DND-41 (cell line): ENCODE measurements around the gene ANKRD49.
"Not testable (repeated sequence)": the region's sequence is repeated elsewhere in the genome, so short reads cannot be mapped to it uniquely, and the experiment has no call there.

Experiments used
- ATAC-seq: fragments of 200-7000 bp; cut with Tn5 transposase; 3 replicates; pipeline ENCODE4 v1.9.1; 2021; ENCODE audit warnings: low read depth; ENCODE audit not compliant: insufficient read depth
- DNase-seq: peaks from one replicate; pipeline ENCODE4 v3.0.0-alpha.2; 2020
- H2AFZ ChIP-seq: 2 replicates; pipeline ENCODE4 v1.6.0; 2012; ENCODE audit warnings: low read depth, low read length
- H3K27ac ChIP-seq: 2 replicates; pipeline ENCODE4 v1.5.1; 2012; ENCODE audit warnings: low read length, inconsistent platforms
- H3K27me3 ChIP-seq: fragments of 200-600 bp; sonication (generic); 2 replicates; pipeline ENCODE4 v1.6.0; 2012; ENCODE audit warnings: low read length, mild to moderate bottlenecking, inconsistent platforms; ENCODE audit not compliant: insufficient read depth, poor library complexity
- H3K36me3 ChIP-seq: 2 replicates; pipeline ENCODE4 v1.5.1; 2012; ENCODE audit warnings: low read length, inconsistent platforms; ENCODE audit not compliant: insufficient read depth
- H3K4me1 ChIP-seq: 2 replicates; pipeline ENCODE4 v1.5.1; 2012; ENCODE audit warnings: mild to moderate bottlenecking, low read length; ENCODE audit not compliant: insufficient read depth
- H3K4me2 ChIP-seq: 2 replicates; pipeline ENCODE4 v1.6.0; 2012; ENCODE audit warnings: mild to moderate bottlenecking, moderate library complexity, low read length, inconsistent platforms; ENCODE audit not compliant: insufficient read depth
- H3K4me3 ChIP-seq, 2 experiments: fragments of 200-600 bp in 1 of 2; shearing (Covaris generic) in 1 of 2; 2 replicates each; pipeline ENCODE4 v1.5.1; 2012 to 2016; ENCODE audit warnings: inconsistent platforms in 2 of 2, low read length in 2 of 2, mild to moderate bottlenecking in 2 of 2, low read depth in 1 of 2, moderate library complexity in 1 of 2
- H3K79me2 ChIP-seq: 2 replicates; pipeline ENCODE4 v1.6.0; 2012; ENCODE audit warnings: low read length, inconsistent platforms; ENCODE audit not compliant: insufficient read depth
- H3K9ac ChIP-seq: 2 replicates; pipeline ENCODE4 v1.6.0; 2012; ENCODE audit warnings: low read depth, mild to moderate bottlenecking, inconsistent platforms, low read length, moderate library complexity
- H3K9me3 ChIP-seq: 2 replicates; pipeline ENCODE4 v1.5.1; 2012; ENCODE audit warnings: low read length, moderate library complexity, mild to moderate bottlenecking, inconsistent platforms; ENCODE audit not compliant: insufficient read depth, severe bottlenecking
- H4K20me1 ChIP-seq: 2 replicates; pipeline ENCODE4 v1.6.0; 2012; ENCODE audit warnings: low read length; ENCODE audit not compliant: insufficient read depth
- EZH2 ChIP-seq: IDR thresholded peaks from 3 replicates; pipeline ENCODE4 v1.6.1; 2012; ENCODE audit warnings: borderline replicate concordance, low read depth, mild to moderate bottlenecking, moderate library complexity, low read length, inconsistent platforms; ENCODE audit not compliant: severe bottlenecking
- TF ChIP-seq, protein P1 (sequence below): IDR thresholded peaks from 2 replicates; pipeline ENCODE4 v1.5.1; 2012; ENCODE audit warnings: borderline replicate concordance, low read length, moderate library complexity, mild to moderate bottlenecking; ENCODE audit not compliant: poor library complexity, severe bottlenecking; ENCODE audit errors: extremely low read depth

Gene ANKRD49

DNA sequence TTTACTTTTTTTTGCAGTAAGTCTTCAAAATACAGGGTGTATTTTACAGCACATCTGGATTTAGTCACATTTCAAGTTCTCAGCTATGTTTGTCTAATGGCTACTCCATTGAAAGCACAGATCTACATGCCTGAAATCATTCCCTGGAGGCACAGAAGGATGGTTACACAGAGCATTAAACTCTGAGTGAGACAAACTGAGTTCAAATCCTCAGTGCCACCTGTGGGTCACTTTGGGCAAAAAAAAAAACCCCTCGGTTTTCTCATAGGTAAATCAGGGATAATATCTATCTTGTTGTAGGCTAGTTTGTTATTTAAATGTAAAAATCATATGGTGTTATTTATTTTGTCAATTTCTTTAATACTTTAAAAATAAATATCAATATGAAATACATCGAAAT, 7.7 kb downstream of the ANKRD49 start:
- Histone ChIP-seq H3K4me3 (no peak overlapping the region), H3K4me2 (no peak overlapping the region), H3K27me3 (no peaks in the 10 kb centered on the region), H2AFZ (no peak overlapping the region), H3K27ac (no peak overlapping the region), H4K20me1 (no peaks in the 10 kb centered on the region), H3K9ac (no peak overlapping the region), H3K79me2 (no peaks in the 10 kb centered on the region), H3K9me3 (no peaks in the 10 kb centered on the region), H3K36me3 (peaks cover 37% of the 10 kb centered on the region), H3K4me1 (no peaks in the 10 kb centered on the region)
- ATAC-seq (no peak), DNase-seq (no peak)
- TF ChIP-seq EZH2: no peak
- TF ChIP-seq, protein P1, sequence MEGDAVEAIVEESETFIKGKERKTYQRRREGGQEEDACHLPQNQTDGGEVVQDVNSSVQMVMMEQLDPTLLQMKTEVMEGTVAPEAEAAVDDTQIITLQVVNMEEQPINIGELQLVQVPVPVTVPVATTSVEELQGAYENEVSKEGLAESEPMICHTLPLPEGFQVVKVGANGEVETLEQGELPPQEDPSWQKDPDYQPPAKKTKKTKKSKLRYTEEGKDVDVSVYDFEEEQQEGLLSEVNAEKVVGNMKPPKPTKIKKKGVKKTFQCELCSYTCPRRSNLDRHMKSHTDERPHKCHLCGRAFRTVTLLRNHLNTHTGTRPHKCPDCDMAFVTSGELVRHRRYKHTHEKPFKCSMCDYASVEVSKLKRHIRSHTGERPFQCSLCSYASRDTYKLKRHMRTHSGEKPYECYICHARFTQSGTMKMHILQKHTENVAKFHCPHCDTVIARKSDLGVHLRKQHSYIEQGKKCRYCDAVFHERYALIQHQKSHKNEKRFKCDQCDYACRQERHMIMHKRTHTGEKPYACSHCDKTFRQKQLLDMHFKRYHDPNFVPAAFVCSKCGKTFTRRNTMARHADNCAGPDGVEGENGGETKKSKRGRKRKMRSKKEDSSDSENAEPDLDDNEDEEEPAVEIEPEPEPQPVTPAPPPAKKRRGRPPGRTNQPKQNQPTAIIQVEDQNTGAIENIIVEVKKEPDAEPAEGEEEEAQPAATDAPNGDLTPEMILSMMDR: no peak

DNA sequence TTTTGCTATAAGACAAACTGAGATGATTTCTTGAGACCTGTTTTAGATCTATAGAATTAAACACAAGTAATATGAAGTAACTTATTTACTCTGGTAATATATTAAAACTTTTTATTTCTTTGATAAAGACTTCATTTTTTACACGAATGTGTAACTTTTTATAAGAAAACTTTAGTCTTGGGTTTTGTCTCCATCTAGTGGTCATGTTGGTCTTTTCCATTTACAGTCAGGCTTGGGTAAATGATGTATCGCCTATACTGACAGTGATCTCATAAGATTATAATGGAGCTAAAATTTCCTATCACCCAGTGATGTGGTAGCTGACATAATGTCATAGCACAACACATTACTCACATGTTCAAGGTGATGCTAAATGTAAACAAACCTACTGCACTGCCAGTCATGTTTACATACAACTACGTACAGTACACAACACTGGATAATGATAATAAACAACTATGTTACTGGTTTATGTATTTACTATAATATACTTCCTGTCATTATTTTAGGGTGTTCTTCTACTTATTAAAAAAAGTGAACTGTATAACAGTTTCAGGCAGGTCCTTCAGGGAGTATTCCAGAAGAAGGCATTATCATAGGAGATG, 11.0 kb downstream of the ANKRD49 start:
- H3K9me3 ChIP-seq: no peaks in the 10 kb centered on the region
- H2AFZ ChIP-seq: no peak overlapping the region
- no peaks in the 10 kb centered on the region for H3K4me1 ChIP-seq
- no peak overlapping the region for H3K4me2 ChIP-seq
- H4K20me1 ChIP-seq: no peaks in the 10 kb centered on the region
- TF ChIP-seq EZH2: no peak
- TF ChIP-seq, protein P1: peak; percentile 79
- H3K27ac ChIP-seq: no peak overlapping the region
- H3K27me3 ChIP-seq: no peaks in the 10 kb centered on the region
- H3K9ac ChIP-seq: no peak overlapping the region
- H3K4me3 ChIP-seq: no peak overlapping the region
- no peaks in the 10 kb centered on the region for H3K79me2 ChIP-seq
- H3K36me3 ChIP-seq: peaks cover 5% of the 10 kb centered on the region; the same call in 1 of the 2 replicates
- ATAC-seq: peak; percentile 58; the same call in 2 of the 3 replicates
- DNase-seq: no peak

DNA sequence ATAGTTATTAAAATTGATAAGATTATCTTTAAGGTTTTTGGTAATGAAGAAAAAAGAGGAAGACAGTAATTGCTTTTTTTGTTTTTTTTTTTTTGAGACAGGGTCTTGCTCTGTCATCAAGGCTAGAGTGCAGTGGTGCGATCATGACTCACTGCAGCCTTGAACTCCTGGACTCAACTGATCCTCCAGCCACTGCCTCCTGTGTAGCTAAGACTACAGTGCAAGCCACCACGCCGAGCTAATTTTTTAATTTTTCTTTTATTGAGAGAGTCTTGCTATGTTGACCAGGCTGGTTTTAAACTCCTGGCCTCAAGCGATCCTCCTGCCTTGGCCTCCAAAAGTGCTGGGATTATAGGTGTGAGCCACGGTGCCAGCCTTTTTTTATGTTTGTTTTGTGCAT, 12.7 kb downstream of the ANKRD49 start:
- not testable (repeated sequence) for ATAC-seq, H3K9ac ChIP-seq, H3K4me2 ChIP-seq, H2AFZ ChIP-seq, H3K4me1 ChIP-seq, H3K4me3 ChIP-seq, H3K79me2 ChIP-seq, DNase-seq, H3K27ac ChIP-seq, H3K27me3 ChIP-seq, H4K20me1 ChIP-seq, H3K36me3 ChIP-seq, H3K9me3 ChIP-seq

DNA sequence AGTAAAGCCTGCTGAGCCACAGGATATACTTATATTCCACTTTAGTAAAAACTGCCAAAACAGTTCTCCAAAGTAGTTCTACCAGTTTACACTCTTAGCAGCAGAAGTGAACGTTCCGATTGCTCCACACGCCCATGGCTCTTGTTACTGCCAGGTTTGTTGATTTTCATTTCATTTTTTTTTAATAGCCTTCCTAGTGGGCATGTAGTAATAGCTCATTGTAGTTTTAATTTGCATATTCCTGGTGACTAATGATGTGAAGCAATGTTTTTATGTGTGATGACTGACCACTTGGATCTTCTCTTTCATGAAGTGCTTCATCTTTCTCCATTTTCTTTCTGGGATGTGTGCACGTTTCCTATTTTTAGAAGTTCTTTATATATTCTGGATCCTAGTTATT, 13.7 kb downstream of the ANKRD49 start:
- Histone ChIP-seq H3K4me2 (no peak overlapping the region), H3K9me3 (no peaks in the 10 kb centered on the region), H3K36me3 (no peaks in the 10 kb centered on the region), H3K4me1 (peaks cover 7% of the 10 kb centered on the region), H3K4me3 (no peak overlapping the region), H2AFZ (no peak overlapping the region), H3K9ac (no peak overlapping the region), H3K79me2 (no peaks in the 10 kb centered on the region), H3K27ac (no peak overlapping the region), H4K20me1 (no peaks in the 10 kb centered on the region), H3K27me3 (peaks cover 7% of the 10 kb centered on the region)
- ATAC-seq (no peak), DNase-seq (no peak)
- TF ChIP-seq EZH2: no peak
- TF ChIP-seq, protein P1: no peak
